HG02571 (cell line): ENCODE measurements around the gene GGA1.
A peak's percentile ranks its signal among the peaks of the same experiment; 100 is the strongest.
"Not testable (repeated sequence)": the region's sequence is repeated elsewhere in the genome, so short reads cannot be mapped to it uniquely, and the experiment has no call there.

Source experiments
- ATAC-seq: cut with Tn5 transposase; IDR thresholded peaks from one replicate; pipeline ENCODE4 v1.9.1; 2021; ENCODE audit warnings: mild to moderate bottlenecking, moderate library complexity; ENCODE audit not compliant: unreplicated experiment

GGA1 gene

GRCh38 chr22:37643225-37643847, 34.7 kb downstream of the GGA1 start:
- no peak for ATAC-seq

- no peak for ATAC-seq
Observed at GRCh38 chr22:37647317-37647716, 38.7 kb downstream of the GGA1 start.

GRCh38 chr22:37647928-37648327, 39.3 kb downstream of the GGA1 start:
- ATAC-seq = no peak

GRCh38 chr22:37650463-37651136, 42.0 kb downstream of the GGA1 start:
- ATAC-seq = no peak

GRCh38 chr22:37654563-37655251, 46.1 kb downstream of the GGA1 start:
- no peak for ATAC-seq

GRCh38 chr22:37655252-37655563, 46.6 kb downstream of the GGA1 start:
- ATAC-seq = no peak

GRCh38 chr22:37656583-37656982, 47.9 kb downstream of the GGA1 start:
- not testable (repeated sequence) for ATAC-seq

GRCh38 chr22:37657590-37658132, 49.0 kb downstream of the GGA1 start:
- ATAC-seq = no peak

GRCh38 chr22:37658133-37659065, 49.8 kb downstream of the GGA1 start, which contains the start of gene PDXP:
PDXP (plus strand) TSS chr22:37658723; CDS start chr22:37658783, 60 bp downstream.
- peak; percentile 84 for ATAC-seq

- peak; percentile 8 for ATAC-seq
Observed at GRCh38 chr22:37659066-37659896, 50.6 kb downstream of the GGA1 start.

- ATAC-seq = no peak
Observed at GRCh38 chr22:37659897-37660708, 51.5 kb downstream of the GGA1 start.

- ATAC-seq = no peak
Observed at GRCh38 chr22:37660709-37661045, 52.0 kb downstream of the GGA1 start.

GRCh38 chr22:37661160-37661924, 52.7 kb downstream of the GGA1 start:
- no peak for ATAC-seq

GRCh38 chr22:37662039-37662438, 53.4 kb downstream of the GGA1 start:
- no peak for ATAC-seq

- no peak for ATAC-seq
Observed at GRCh38 chr22:37663521-37664140, 55.0 kb downstream of the GGA1 start.

GRCh38 chr22:37664249-37665101, 55.8 kb downstream of the GGA1 start:
- ATAC-seq = no peak

- no peak for ATAC-seq
Observed at GRCh38 chr22:37665487-37665886, 56.9 kb downstream of the GGA1 start.
